H9 (cell line): Measurements from ENCODE around the gene C10orf95. TPM values are rescaled to one million over a fixed set of nuclear protein-coding genes. Genes with fewer than 3 reads are reported as not detected.

ENCODE experiments used
- DNase-seq: peaks from one replicate; pipeline ENCODE4 v3.0.0-alpha.2; 2017
- H2AFZ ChIP-seq: one replicate; pipeline ENCODE4 v1.6.1; 2013; ENCODE audit warnings: mild to moderate bottlenecking, low read length, control low read depth, moderate library complexity
- H2AK5ac ChIP-seq: 2 replicates; pipeline ENCODE4 v1.6.1; 2013; ENCODE audit warnings: low read length, control low read depth, mixed read lengths; ENCODE audit not compliant: insufficient read length
- H2BK120ac ChIP-seq: one replicate; pipeline ENCODE4 v1.6.1; 2013; ENCODE audit warnings: low read depth, mild to moderate bottlenecking, low read length, control low read depth, inconsistent platforms; ENCODE audit not compliant: poor library complexity, severe bottlenecking
- H2BK12ac ChIP-seq: 2 replicates; pipeline ENCODE4 v1.6.1; 2013; ENCODE audit warnings: low read length, control low read depth, mixed read lengths, low read depth; ENCODE audit not compliant: insufficient read length
- H2BK15ac ChIP-seq: 2 replicates; pipeline ENCODE4 v1.6.1; 2013; ENCODE audit warnings: low read depth, low read length, control low read depth
- H2BK20ac ChIP-seq: one replicate; pipeline ENCODE4 v1.6.1; 2013; ENCODE audit warnings: low read depth, mild to moderate bottlenecking, low read length, control low read depth, inconsistent platforms; ENCODE audit not compliant: poor library complexity, severe bottlenecking
- H2BK5ac ChIP-seq: 2 replicates; pipeline ENCODE4 v1.6.1; 2013; ENCODE audit warnings: low read length, control low read depth, mixed read lengths; ENCODE audit not compliant: insufficient read length
- H3K14ac ChIP-seq: 2 replicates; pipeline ENCODE4 v1.6.1; 2013; ENCODE audit warnings: low read length, control low read depth; ENCODE audit not compliant: insufficient read depth
- H3K18ac ChIP-seq: 2 replicates; pipeline ENCODE4 v1.6.1; 2013; ENCODE audit warnings: low read depth, mild to moderate bottlenecking, mixed read lengths, low read length, control low read depth; ENCODE audit not compliant: insufficient read length
- H3K23ac ChIP-seq: 2 replicates; pipeline ENCODE4 v1.6.1; 2013; ENCODE audit warnings: low read length, control low read depth, mixed read lengths, low read depth; ENCODE audit not compliant: insufficient read length
- H3K23me2 ChIP-seq: 2 replicates; pipeline ENCODE4 v1.6.1; 2013; ENCODE audit warnings: low read depth, mild to moderate bottlenecking, mixed read lengths, low read length, control low read depth; ENCODE audit not compliant: insufficient read length, poor library complexity, severe bottlenecking
- H3K27ac ChIP-seq: 2 replicates; pipeline ENCODE4 v1.5.1; 2013; ENCODE audit warnings: low read length, control low read depth, mixed read lengths, low read depth; ENCODE audit not compliant: insufficient read length
- H3K27me3 ChIP-seq: 2 replicates; pipeline ENCODE4 v1.6.1; 2013; ENCODE audit warnings: low read length, control low read depth, inconsistent platforms; ENCODE audit not compliant: insufficient read depth
- H3K4ac ChIP-seq: 2 replicates; pipeline ENCODE4 v1.6.1; 2013; ENCODE audit warnings: low read depth, mild to moderate bottlenecking, control low read depth, inconsistent platforms, low read length, moderate library complexity
- H3K4me1 ChIP-seq: 2 replicates; pipeline ENCODE4 v1.6.1; 2013; ENCODE audit warnings: low read length, control low read depth, inconsistent platforms; ENCODE audit not compliant: insufficient read depth
- H3K4me2 ChIP-seq: 2 replicates; pipeline ENCODE4 v1.6.1; 2013; ENCODE audit warnings: low read length, control low read depth, mixed read lengths; ENCODE audit not compliant: insufficient read length, insufficient read depth
- H3K56ac ChIP-seq: 2 replicates; pipeline ENCODE4 v1.6.1; 2013; ENCODE audit warnings: low read depth, mild to moderate bottlenecking, mixed read lengths, low read length, control low read depth; ENCODE audit not compliant: insufficient read length
- H3K79me1 ChIP-seq: 2 replicates; pipeline ENCODE4 v1.6.1; 2013; ENCODE audit warnings: low read depth, mild to moderate bottlenecking, moderate library complexity, low read length, control low read depth, inconsistent platforms; ENCODE audit not compliant: insufficient read depth, poor library complexity, severe bottlenecking
- H3K79me2 ChIP-seq: 2 replicates; pipeline ENCODE4 v1.6.1; 2013; ENCODE audit warnings: low read length, control low read depth, inconsistent platforms; ENCODE audit not compliant: insufficient read depth
- H3K9ac ChIP-seq: 2 replicates; pipeline ENCODE4 v1.6.1; 2013; ENCODE audit warnings: low read length, control low read depth, mixed read lengths; ENCODE audit not compliant: insufficient read length; ENCODE audit errors: extremely low read depth
- H3K9me3 ChIP-seq: one replicate; pipeline ENCODE4 v1.6.1; 2013; ENCODE audit warnings: low read depth, low read length, inconsistent platforms; ENCODE audit not compliant: control insufficient read depth
- H3T11ph ChIP-seq: one replicate; pipeline ENCODE4 v1.6.1; 2013; ENCODE audit warnings: mild to moderate bottlenecking, low read length, control low read depth, inconsistent platforms
- H4K20me1 ChIP-seq: one replicate; pipeline ENCODE4 v1.6.1; 2013; ENCODE audit not compliant: control insufficient read depth, insufficient read length, insufficient read depth
- H4K5ac ChIP-seq: 2 replicates; pipeline ENCODE4 v1.6.1; 2013; ENCODE audit warnings: low read depth, mild to moderate bottlenecking, mixed read lengths, low read length, control low read depth; ENCODE audit not compliant: insufficient read length
- H4K8ac ChIP-seq: replicated peaks from 2 replicates; pipeline ENCODE4 v1.6.1; 2013; ENCODE audit warnings: low read length, control low read depth, mixed read lengths, low read depth; ENCODE audit not compliant: insufficient read length
- H4K91ac ChIP-seq: 2 replicates; pipeline ENCODE4 v1.6.1; 2013; ENCODE audit warnings: low read depth, mild to moderate bottlenecking, moderate library complexity, mixed read lengths, low read length, control low read depth; ENCODE audit not compliant: insufficient read length
- H3K27ac Mint-ChIP-seq, 3 experiments: 2 replicates in 2 of 3; 3 replicates in 1 of 3; pipeline ENCODE4 v1.8.0; 2020 to 2021; ENCODE audit warnings: mixed read lengths in 3 of 3, mild to moderate bottlenecking in 1 of 3, moderate library complexity in 1 of 3
- H3K27me3 Mint-ChIP-seq: 2 replicates; pipeline ENCODE4 v1.8.0; 2021; ENCODE audit warnings: low read depth, mild to moderate bottlenecking, moderate library complexity, mixed read lengths
- H3K36me3 Mint-ChIP-seq, 3 experiments: 2 replicates in 2 of 3; 3 replicates in 1 of 3; pipeline ENCODE4 v1.8.0; 2020 to 2021; ENCODE audit warnings: low read depth in 3 of 3, mixed read lengths in 3 of 3; ENCODE audit not compliant: insufficient read depth in 1 of 3
- H3K4me1 Mint-ChIP-seq, 2 experiments: 2 replicates each; pipeline ENCODE4 v1.8.0; 2020; ENCODE audit warnings: mixed read lengths in 2 of 2
- H3K4me3 Mint-ChIP-seq, 2 experiments: 2 replicates in 1 of 2; 3 replicates in 1 of 2; pipeline ENCODE4 v1.8.0; 2020 to 2021; ENCODE audit warnings: mild to moderate bottlenecking in 2 of 2, mixed read lengths in 2 of 2, moderate library complexity in 1 of 2
- H3K9me3 Mint-ChIP-seq, 2 experiments: 2 replicates in 1 of 2; 3 replicates in 1 of 2; pipeline ENCODE4 v1.8.0; 2020; ENCODE audit warnings: mild to moderate bottlenecking in 2 of 2, mixed read lengths in 2 of 2, moderate library complexity in 1 of 2
- CTCF ChIP-seq: fragments of 200-600 bp; sonication (generic); conservative IDR thresholded peaks from 3 replicates; pipeline ENCODE4 v1.8.0; 2021; ENCODE audit warnings: antibody characterized with exemption, mild to moderate bottlenecking
- WGBS: extraction: QIAGEN DNeasy Blood & Tissue Kit; methylation state at CpG from one replicate; pipeline ENCODE4 v1.1.7; 2013; ENCODE audit warnings: missing lambda C conversion rate, low lambda C conversion rate, mixed read lengths; ENCODE audit not compliant: insufficient read length; ENCODE audit errors: extremely low coverage; 5-methylcytosine and 5-hydroxymethylcytosine counted together
- total RNA-seq: library from RNA; stranded (reverse); gene quantifications from 2 replicates; pipeline ENCODE4 v1.2.1, GENCODE V29; 2021

The C10orf95 gene
- total RNA-seq, 1 experiment from 2014 or later = not detected

GRCh38 chr10:102429468-102429867 lies 21.9 kb downstream of the C10orf95 start:
- Histone ChIP-seq H4K5ac (no peak overlapping the region), H3K79me1 (no peaks in the 10 kb centered on the region), H2AFZ (no peak overlapping the region), H2BK15ac (no peak overlapping the region), H3K9me3 (no peaks in the 10 kb centered on the region), H3K9ac (no peak overlapping the region), H4K91ac (no peak overlapping the region), H2AK5ac (no peak overlapping the region), H3K23ac (no peak overlapping the region), H3K56ac (no peak overlapping the region), H3K79me2 (no peaks in the 10 kb centered on the region), H3K23me2 (peaks cover 9% of the 10 kb centered on the region), H3T11ph (no peak overlapping the region), H2BK5ac (no peak overlapping the region), H3K27ac (no peak overlapping the region), H4K8ac (no peak overlapping the region), H3K4ac (no peak overlapping the region), H2BK20ac (no peak overlapping the region), H3K14ac (no peak overlapping the region), H3K27me3 (peaks cover 12% of the 10 kb centered on the region; the same call in 1 of the 2 replicates), H2BK120ac (no peak overlapping the region), H3K4me1 (no peaks in the 10 kb centered on the region), H2BK12ac (no peak overlapping the region), H3K18ac (no peak overlapping the region), H3K4me2 (no peak overlapping the region), H4K20me1 (no peaks in the 10 kb centered on the region)
- Mint-ChIP-seq H3K9me3 (no peaks in the 10 kb centered on the region; a peak in 1 of 5 replicates), H3K4me1 (peaks cover 9 to 22% of the 10 kb centered on the region in 2 experiments), H3K27ac (no peak overlapping the region), H3K36me3 (peaks cover 1 to 3% (median 1%) of the 10 kb centered on the region in 3 experiments; a peak in 4 of 7 replicates), H3K27me3 (peaks cover 28% of the 10 kb centered on the region), H3K4me3 (no peak overlapping the region)
- no peak for TF ChIP-seq CTCF
- no peak for DNase-seq
- no CpG with 5 or more reads among the region's 8 CpGs for WGBS
